Prostate gland (tissue), 2 donors: ENCODE results near the gene ASIC1. TPM values are rescaled to one million over a fixed set of nuclear protein-coding genes. Genes with fewer than 3 reads are reported as not detected.

Experiments used
- DNase-seq: peaks from one replicate; pipeline ENCODE4 v3.0.0-alpha.2; 2019; ENCODE audit warnings: low spot score
- H3K27ac ChIP-seq, 2 donors: fragments of 200-600 bp; sonication (generic); 2 replicates each; pipeline ENCODE4 v1.5.1; 2017 to 2019
- H3K27me3 ChIP-seq: fragments of 200-600 bp; sonication (generic); replicated peaks from 2 replicates; pipeline ENCODE4 v1.5.1; 2019; ENCODE audit not compliant: insufficient read depth
- H3K36me3 ChIP-seq, 2 donors: fragments of 200-600 bp; sonication (generic); 1 replicate in 1 of 2; 2 replicates in 1 of 2; pipeline versions ENCODE4 v1.5.1 to v1.8.1; 2017 to 2019
- H3K4me1 ChIP-seq: fragments of 200-600 bp; sonication (generic); replicated peaks from 2 replicates; pipeline ENCODE4 v1.5.1; 2019
- H3K4me3 ChIP-seq, 2 donors: fragments of 200-600 bp; sonication (generic); 2 replicates each; pipeline ENCODE4 v1.5.1; 2017 to 2019
- H3K9me3 ChIP-seq: fragments of 200-600 bp; sonication (generic); 2 replicates; pipeline ENCODE4 v1.5.1; 2017
- POLR2A ChIP-seq: fragments of 450-650 bp; IDR thresholded peaks from one replicate; pipeline ENCODE4 v1.6.1; 2016; ENCODE audit warnings: antibody characterized with exemption, mild to moderate bottlenecking
- POLR2AphosphoS5 ChIP-seq: sonication (generic); formaldehyde crosslinking; IDR thresholded peaks from one replicate; pipeline ENCODE4 v1.6.1; 2017; ENCODE audit warnings: antibody characterized with exemption
- WGBS: methylation state at CpG from one replicate; pipeline ENCODE4 v1.1.5; 2018; 5-methylcytosine and 5-hydroxymethylcytosine counted together
- intact Hi-C: fragments of 100-400 bp; cut with DNase I; formaldehyde crosslinking; loops from one replicate; pipeline ENCODE4 v1.14.2; 2022
- total RNA-seq, 2 donors: library from RNA; depleted of rRNA; stranded (reverse); fragments of >200 nt; gene quantifications; one replicate each; pipeline ENCODE4 v1.1.0, GENCODE V29; 2016
- TF ChIP-seq, protein P1 (sequence below), 4 experiments: fragments of 200-600 bp in 2 of 4; fragments of 450-650 bp in 2 of 4; sonication (generic) in 2 of 4; IDR thresholded peaks; 1 replicate in 3 of 4; 2 replicates in 1 of 4; pipeline ENCODE4 v1.5.1; 2016 to 2019; ENCODE audit warnings: antibody characterized with exemption in 4 of 4, mild to moderate bottlenecking in 2 of 4, moderate library complexity in 2 of 4

The ASIC1 gene
- total RNA-seq, 2 donors from 2014 or later, result 2.7 to 3.2 TPM

DNA sequence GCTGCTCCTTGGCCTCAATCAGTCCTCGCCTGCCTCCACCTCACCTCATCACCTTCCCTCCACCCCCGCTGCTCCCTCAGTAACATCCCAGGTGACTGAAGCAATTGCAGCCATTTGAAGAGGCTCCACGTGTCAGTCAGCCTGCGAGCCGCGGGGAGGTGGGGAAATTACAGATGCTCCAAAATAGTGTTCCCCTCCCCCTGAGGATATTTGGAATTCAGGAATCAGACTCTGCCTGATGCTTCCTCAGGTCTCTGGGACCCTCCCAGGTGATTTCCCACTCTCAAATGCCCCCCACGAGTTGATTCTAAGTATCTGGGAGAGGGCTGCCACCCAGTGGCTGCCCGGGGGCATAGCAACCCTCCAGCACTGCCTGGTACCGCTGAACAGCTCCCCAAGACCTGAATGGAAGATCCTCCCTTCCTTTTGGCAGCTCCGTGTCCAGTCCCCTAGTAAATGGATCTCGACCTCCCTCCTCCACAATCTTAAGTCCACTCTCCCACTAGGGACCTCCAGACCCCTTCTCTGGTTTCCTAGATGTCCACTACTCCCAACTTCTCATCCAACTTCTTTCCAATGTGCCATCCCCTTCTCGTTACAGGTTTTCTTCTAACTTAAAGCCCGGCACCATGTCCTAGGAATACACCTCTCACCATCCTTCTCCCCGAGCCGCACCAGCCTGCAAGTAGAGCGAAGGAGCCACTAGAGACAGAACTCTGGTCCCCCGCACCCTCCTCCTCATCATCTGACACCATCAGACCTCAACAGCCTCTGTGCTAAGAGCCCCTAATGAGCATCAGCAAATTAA, 1.4 kb upstream of the ASIC1 start:
- DNase-seq, result peak; percentile 20
- Histone ChIP-seq H3K4me1 (no peaks in the 10 kb centered on the region), H3K36me3 (no peaks in the 10 kb centered on the region), H3K27me3 (no peaks in the 10 kb centered on the region), H3K4me3 (no peak overlapping the region), H3K9me3 (no peaks in the 10 kb centered on the region), H3K27ac (no peak overlapping the region)
- TF ChIP-seq POLR2A, result no peak
- no peak for TF ChIP-seq POLR2AphosphoS5
- TF ChIP-seq, protein P1, sequence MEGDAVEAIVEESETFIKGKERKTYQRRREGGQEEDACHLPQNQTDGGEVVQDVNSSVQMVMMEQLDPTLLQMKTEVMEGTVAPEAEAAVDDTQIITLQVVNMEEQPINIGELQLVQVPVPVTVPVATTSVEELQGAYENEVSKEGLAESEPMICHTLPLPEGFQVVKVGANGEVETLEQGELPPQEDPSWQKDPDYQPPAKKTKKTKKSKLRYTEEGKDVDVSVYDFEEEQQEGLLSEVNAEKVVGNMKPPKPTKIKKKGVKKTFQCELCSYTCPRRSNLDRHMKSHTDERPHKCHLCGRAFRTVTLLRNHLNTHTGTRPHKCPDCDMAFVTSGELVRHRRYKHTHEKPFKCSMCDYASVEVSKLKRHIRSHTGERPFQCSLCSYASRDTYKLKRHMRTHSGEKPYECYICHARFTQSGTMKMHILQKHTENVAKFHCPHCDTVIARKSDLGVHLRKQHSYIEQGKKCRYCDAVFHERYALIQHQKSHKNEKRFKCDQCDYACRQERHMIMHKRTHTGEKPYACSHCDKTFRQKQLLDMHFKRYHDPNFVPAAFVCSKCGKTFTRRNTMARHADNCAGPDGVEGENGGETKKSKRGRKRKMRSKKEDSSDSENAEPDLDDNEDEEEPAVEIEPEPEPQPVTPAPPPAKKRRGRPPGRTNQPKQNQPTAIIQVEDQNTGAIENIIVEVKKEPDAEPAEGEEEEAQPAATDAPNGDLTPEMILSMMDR (IDR thresholded peaks at IDR 0.05), result peak; percentile 74 to 91 (median 79)
- WGBS, result 15% methylated on average over 17 of the region's 17 CpGs
- intact Hi-C loops, result loop anchor here (5.0 kb wide), 1 partner anchor 89 kb away; no protein-coding TSS in a partner anchor

DNA sequence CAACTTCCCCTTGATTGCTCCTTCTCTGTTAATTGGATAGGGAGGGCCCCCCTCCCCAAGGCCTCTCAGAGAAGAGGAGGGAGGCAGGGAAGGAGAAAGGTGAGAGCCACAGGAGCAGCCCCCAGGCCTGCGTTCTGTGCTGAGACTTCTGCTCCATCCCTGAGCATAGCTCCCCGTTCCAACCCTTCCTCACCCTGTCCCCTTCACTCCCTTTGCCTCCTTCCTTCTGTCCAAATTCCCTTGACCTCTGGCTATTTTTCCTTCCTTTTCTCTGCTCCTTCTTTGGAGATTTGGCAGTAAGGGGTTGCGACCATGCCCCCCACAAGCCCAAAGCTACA, 788 bp upstream of the ASIC1 start:
- intact Hi-C loops, result loop anchor here (5.0 kb wide), 1 partner anchor 89 kb away; no protein-coding TSS in a partner anchor
- H3K4me1 ChIP-seq, result no peaks in the 10 kb centered on the region
- H3K4me3 ChIP-seq, result peak overlapping the region in 1 of 2 donors; percentile 58
- no peak overlapping the region for H3K27ac ChIP-seq
- no peaks in the 10 kb centered on the region for H3K36me3 ChIP-seq
- TF ChIP-seq, protein P1 (IDR thresholded peaks at IDR 0.05), result no peak
- TF ChIP-seq POLR2AphosphoS5 (no peak), POLR2A (no peak)
- no peaks in the 10 kb centered on the region for H3K9me3 ChIP-seq
- WGBS, result 28% methylated on average over 3 of the region's 3 CpGs
- no peaks in the 10 kb centered on the region for H3K27me3 ChIP-seq
- no peak for DNase-seq

DNA sequence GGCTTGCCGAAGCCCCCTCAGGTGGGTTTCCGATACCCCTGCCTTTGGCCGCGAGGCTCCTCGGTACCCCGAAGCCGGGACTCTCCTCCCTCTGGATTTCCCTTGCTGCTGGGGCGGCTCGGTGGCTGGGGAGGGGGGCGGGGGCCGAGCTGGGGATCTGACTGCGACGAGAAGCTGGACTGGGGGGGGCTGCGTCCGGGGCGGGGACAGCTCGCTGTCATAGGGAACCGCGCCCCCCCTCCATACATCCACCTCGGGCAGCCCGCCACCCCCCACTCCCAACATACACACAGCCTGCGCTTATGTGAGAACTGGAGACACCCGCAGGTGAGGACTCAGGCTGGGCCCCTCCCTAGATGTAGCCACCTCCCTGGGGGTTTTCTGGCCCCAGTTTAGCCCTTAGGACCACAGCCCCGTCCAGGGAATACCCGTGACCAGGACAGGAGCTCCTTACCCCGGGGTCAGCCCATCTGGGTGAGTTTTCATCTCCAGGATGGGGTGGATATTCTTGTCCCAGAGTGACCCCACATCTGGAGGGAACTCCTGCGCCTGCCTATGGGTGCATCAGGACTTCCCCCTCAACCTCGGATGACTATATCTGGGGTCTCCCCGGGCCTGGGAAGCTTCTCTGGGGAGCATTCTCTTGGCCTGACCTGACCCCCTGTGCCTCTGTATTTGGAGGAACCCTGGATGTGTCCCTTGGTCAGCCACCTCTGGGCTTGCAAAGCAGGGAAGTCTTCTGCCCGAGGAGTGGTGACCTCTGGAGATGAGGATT, 687 bp downstream of the ASIC1 start:
- DNase-seq, result no peak
- Histone ChIP-seq H3K4me3 (peak overlapping the region; percentile 58 to 60), H3K4me1 (no peaks in the 10 kb centered on the region), H3K9me3 (no peaks in the 10 kb centered on the region), H3K36me3 (no peaks in the 10 kb centered on the region), H3K27me3 (no peaks in the 10 kb centered on the region), H3K27ac (peak overlapping the region in 1 of 2 donors; percentile 79)
- TF ChIP-seq, protein P1 (IDR thresholded peaks at IDR 0.05), result no peak
- TF ChIP-seq POLR2AphosphoS5 (no peak), POLR2A (no peak)
- intact Hi-C loops, result loop anchor here (5.0 kb wide), 1 partner anchor 91 kb away; no protein-coding TSS in a partner anchor
- WGBS, result 19% methylated on average over 24 of the region's 30 CpGs

DNA sequence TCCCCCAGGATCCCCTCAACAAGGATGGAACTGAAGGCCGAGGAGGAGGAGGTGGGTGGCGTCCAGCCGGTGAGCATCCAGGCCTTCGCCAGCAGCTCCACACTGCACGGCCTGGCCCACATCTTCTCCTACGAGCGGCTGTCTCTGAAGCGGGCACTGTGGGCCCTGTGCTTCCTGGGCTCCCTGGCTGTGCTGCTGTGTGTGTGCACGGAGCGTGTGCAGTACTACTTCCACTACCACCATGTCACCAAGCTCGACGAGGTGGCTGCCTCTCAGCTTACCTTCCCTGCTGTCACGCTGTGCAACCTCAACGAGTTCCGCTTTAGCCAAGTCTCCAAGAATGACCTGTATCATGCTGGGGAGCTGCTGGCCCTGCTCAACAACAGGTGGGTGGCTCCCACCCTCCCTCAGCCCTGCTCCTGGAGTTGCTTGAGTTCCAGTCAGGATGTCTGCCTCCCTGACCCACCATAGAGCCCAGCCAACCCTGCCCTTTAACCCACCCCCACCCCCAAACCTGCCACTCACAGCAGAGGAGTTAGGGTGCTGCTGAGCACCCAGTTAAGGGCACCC, 1.4 kb downstream of the ASIC1 start:
- no peak for TF ChIP-seq POLR2A
- TF ChIP-seq, protein P1 (IDR thresholded peaks at IDR 0.05), result no peak
- no peak for TF ChIP-seq POLR2AphosphoS5
- no peak overlapping the region for H3K4me3 ChIP-seq
- H3K36me3 ChIP-seq, result no peaks in the 10 kb centered on the region
- no peaks in the 10 kb centered on the region for H3K4me1 ChIP-seq
- no peaks in the 10 kb centered on the region for H3K9me3 ChIP-seq
- WGBS, result 94% methylated on average over 15 of the region's 15 CpGs
- no peaks in the 10 kb centered on the region for H3K27me3 ChIP-seq
- intact Hi-C loops, result loop anchor here (5.0 kb wide), 1 partner anchor 92 kb away; no protein-coding TSS in a partner anchor
- no peak overlapping the region for H3K27ac ChIP-seq
- no peak for DNase-seq
